SH-SY5Y (cell line): Measurements from ENCODE around the gene CUZD1.

ENCODE experiments used
- GATA2 ChIP-seq: IDR thresholded peaks from 2 replicates; pipeline ENCODE4 v1.6.1; 2011; ENCODE audit warnings: mild to moderate bottlenecking, low read depth, low read length
- GATA3 ChIP-seq: IDR thresholded peaks from 2 replicates; pipeline ENCODE4 v1.6.1; 2011; ENCODE audit warnings: low read depth, mild to moderate bottlenecking, low read length, moderate library complexity

CUZD1 gene

DNA sequence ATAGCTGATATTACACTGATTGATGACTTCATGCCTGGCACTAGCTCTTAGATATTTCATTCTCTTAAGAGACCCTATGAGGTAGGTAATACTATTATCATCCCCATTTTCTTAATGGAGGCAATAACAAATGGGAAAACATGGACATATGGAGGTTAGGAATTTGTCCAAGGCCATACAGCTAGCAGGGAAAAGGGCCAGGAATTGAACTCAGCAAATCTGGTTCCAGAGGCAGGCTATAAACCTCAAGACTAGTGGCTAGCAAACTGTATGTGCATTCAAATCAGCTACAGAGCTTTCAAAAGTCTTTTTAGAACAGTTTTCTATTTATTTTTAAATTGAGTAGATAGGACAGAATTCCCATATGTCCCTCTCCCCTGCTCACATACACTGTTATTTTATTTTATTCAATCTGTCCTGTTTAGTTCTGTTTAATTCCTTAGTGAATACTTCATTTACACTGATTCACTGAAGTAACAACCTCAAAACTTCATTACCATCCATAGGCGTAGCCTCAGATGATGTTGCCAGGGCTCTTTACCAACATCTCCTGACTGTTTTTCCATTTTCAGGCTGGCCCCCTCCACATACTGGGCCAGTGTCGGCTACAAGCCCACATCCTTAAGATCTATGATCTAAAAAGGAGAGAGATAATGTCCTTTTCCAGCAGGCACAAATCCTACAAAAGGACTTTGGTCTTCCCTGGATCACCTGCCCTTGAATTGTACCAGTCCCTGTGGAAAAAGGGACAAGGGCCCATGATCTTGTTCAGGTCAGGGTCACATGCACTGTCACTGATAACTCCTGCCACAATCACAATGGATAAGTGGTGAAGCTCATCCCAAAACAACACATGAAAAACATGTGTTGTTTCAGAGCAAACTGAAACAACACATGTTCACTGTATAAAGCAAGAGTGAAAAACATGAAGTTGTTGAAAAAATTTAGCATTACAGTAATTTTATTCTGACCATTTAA lies 17.8 kb upstream of the CUZD1 start:
- TF ChIP-seq GATA3, result no peak
- no peak for TF ChIP-seq GATA2

DNA sequence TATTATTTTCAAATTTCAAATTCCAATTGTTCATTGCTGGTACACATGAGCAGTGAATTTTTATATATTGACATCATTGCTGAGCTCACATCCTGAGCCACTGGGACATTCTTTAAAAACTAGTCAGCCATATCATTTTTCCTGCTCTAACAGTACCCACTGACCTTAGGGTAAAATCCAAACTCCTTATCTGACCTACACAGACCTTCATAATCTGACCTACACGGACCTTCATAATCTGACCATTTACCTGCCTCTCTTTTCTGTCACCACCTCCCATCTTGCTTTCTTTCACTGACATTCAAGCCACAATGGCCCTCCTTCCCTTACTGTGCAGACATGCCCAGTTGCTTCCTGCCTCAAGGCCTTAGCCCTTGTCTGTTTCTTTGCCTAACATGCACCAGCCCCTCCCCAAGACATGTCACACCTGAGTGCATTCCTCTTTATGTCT lies 16.1 kb upstream of the CUZD1 start:
- TF ChIP-seq GATA3 (no peak), GATA2 (no peak)

DNA sequence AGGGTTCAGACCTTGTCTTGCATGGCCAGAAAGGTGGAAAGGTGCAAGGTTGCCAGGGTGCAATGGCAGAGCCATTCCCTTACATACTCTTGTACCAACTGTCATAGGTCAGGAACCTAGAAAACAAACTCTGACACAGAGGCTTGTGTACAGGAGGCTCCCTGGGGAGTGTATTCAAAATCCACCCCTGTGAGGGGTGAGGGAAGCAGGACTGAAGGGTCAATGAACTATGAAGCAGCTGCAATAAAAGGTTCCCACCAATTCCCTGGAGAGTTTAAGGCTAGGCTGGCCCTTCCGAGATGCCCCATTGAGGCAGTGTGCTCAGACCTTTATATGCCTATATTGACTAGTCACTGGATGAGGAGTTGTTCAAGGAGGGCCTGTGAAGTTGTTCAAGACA lies 13.9 kb upstream of the CUZD1 start:
- TF ChIP-seq GATA2, result no peak
- no peak for TF ChIP-seq GATA3

DNA sequence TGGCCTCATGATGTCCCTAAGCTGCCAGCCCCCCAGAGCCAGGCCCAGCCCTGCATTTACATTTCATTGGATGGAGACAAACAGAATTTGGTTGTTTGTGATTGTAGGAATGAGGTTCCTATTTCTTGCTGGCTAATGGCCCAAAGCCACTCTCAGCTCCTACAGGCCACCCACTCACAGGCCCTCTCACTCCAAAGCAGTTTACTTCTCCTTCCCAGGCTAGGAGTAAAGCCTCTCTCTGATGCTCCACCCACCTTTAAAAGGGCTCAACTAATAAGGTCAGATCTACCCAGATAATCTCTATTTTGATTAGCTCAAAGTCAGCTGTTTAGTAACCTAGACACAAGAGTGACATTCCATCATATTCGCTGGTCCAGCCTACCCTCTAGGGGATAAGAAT lies 11.2 kb upstream of the CUZD1 start:
- TF ChIP-seq GATA3, result no peak
- TF ChIP-seq GATA2, result no peak

DNA sequence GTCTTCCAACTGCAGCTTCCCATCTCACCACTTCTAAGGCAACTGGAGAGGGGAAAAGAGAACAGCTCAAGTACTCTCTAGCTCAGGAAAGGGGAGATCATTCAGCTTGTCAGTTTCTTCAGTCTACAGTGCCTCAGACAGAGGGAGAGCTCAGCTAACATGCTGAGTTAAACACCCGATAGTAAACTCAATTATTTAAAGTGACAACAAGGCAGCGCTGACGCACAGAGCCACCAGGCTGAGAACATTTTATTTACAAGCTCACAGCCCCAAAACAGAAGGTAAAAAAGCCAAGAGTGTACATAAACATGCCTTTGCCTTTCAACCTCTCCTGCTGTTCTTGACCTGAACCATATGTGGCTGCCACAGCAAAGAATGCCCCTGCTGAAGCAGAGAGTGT lies 10.1 kb upstream of the CUZD1 start:
- TF ChIP-seq GATA2 (no peak), GATA3 (no peak)

DNA sequence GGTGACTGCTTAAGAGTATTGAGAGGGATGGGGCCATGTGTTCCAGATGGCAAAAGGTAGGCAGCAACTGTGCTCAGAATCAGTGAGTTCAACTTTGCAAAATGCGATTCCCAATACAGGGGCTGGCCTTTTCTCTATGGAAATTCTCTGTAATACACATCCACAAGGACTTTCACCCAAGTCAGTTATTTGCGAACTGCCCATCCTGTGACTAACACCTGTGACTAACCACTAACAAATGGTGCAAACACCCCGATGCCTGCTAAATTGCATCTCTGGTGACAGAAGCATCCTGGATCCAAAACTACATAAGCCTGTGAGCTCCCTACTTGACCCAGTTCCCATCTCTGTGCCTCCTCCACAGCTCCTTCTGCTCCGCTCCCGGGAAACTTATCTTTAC lies 9.0 kb upstream of the CUZD1 start:
- TF ChIP-seq GATA2 (no peak), GATA3 (no peak)

DNA sequence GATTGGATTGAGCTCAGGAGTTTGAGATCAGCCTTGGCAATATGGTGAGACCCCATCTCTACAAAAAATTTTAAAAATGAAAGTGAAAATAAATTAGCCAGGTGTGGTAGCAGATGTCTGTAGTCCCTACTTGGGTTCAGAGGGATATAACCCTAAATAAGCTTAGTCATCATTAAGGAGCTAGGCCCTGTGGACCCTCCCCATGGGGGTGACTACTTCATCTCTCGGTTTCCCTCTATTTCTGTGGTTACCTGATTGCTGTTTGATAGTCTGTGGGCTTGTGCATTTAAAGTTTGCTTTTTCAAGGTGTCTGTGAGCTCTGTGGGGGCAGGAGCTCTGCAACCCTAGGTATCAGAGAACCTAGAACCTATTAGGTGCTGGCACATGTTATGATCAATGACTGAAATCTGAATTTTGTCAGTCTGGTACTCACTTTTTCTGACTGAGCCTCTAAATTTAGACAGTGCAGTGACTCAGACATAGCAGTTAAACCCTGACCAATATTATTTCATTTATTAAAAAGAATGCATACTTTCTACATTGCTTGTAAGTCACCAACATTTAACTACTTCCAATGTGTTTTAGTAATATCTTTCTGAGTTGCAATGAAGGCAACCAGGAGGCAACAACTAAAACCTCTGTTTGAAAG lies 8.1 kb upstream of the CUZD1 start:
- TF ChIP-seq GATA2, result no peak
- no peak for TF ChIP-seq GATA3

DNA sequence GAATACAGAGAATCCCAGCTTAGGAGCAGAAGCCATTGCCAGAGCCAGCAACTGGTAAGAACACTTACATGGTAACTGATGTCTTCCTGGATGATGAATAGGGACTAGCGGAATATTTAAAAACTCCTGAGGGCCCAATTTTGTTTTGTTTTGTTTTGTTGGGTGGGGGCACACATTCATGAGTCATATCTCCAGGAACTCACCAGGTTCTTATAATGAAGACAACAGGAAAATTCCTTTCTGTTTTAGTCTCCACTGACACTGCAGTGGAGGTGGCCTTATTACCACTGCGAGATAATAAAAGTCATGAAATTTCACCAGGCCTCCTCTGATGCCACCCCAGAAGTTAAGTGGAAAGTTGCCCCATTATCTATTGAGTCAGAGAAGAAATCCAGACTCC lies 6.6 kb upstream of the CUZD1 start:
- TF ChIP-seq GATA3, result no peak
- no peak for TF ChIP-seq GATA2

DNA sequence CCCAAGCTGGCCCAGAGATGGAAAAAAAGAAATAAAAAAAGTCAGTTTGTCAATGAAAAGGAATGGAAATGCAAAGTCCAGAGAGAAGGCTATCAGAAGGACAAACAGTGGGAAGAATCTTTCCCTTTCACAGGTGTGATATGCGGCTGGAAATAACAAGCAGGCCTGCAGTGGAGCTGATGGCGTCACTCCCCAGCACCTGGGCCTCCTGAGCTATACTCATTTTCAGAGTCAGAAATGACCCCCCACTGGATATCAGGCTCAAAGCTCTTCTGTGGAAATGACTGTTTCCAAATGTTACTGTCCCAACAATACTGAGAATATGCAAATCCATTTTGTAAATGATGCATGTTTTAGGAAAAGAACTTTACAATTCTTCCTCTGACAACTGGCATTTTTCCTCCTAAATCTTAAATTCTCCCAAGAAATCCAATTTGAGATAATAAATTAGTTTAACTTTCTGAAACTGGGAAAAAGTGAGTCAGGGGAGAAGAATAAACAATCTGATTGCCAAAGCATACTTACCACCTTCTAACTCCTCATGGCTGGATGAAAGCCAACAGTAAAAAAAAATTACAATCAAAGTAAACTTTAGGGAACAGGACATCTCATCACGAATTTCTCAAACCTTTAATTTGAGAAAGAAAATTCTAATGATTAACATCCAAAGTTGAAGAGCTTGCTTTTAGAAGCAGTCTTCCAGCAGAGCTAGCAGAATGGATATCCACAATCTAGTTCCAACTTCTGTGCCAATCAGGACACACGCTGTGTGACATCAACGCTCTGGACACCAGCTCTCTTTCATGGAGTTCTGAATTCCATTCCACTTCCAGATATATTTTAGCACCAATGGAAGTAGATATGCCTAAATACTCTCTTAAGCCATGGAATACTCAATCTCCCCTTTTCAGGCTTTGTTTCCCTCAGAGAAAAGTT lies 5.3 kb upstream of the CUZD1 start:
- TF ChIP-seq GATA2 (no peak), GATA3 (no peak)

DNA sequence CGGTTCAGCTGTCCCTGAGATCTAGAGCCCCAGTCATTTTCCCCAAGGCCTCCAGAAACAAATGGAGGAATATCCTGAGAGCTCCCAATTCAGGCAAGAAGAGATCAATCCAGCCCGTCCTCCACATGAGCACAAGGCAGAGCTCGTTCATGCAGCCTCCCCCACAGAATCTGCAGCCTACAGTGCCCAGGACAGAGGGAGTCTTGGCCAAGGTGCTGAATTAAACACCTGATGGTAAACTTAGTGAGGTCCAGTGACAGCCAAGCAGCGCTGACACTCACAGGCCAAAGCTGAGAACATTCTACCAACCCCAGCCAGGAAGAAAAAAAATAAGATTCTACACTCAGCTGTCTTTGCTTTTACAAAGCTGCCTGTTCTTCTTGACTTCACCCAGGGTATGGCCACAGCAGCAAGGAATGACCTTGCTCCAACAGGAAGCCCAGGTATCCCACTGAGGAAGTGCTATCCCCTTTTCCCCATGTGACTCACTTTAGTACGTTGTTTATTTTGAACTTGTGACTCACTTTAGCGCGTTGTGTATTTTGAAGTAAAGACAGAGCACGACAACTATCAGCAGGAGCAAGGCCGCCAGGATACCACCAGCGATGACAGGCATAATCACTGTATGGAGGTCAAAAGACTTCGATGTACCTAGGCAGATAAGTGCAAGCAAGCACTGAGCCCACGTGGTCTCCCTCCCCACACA lies 4.4 kb upstream of the CUZD1 start:
- no peak for TF ChIP-seq GATA2

DNA sequence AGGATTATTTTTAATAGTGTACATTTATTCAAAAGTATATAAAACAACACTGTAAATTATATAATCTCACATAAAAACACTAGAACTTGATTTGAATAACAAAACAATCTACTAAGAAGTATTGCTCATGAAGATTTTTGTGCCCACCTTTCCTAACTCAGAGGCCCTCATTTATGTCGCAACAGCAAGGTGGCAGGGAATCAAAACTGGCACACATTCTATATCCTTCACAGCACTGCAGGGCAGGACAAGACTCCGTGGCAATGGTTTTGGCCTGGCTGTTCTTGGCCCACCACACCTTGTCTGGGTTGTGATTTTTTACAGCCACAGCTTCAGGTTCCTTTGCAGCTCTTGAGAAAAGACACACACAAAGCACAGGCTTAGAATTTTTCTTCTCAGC lies 3.4 kb upstream of the CUZD1 start:
- TF ChIP-seq GATA2, result no peak
- TF ChIP-seq GATA3, result no peak

DNA sequence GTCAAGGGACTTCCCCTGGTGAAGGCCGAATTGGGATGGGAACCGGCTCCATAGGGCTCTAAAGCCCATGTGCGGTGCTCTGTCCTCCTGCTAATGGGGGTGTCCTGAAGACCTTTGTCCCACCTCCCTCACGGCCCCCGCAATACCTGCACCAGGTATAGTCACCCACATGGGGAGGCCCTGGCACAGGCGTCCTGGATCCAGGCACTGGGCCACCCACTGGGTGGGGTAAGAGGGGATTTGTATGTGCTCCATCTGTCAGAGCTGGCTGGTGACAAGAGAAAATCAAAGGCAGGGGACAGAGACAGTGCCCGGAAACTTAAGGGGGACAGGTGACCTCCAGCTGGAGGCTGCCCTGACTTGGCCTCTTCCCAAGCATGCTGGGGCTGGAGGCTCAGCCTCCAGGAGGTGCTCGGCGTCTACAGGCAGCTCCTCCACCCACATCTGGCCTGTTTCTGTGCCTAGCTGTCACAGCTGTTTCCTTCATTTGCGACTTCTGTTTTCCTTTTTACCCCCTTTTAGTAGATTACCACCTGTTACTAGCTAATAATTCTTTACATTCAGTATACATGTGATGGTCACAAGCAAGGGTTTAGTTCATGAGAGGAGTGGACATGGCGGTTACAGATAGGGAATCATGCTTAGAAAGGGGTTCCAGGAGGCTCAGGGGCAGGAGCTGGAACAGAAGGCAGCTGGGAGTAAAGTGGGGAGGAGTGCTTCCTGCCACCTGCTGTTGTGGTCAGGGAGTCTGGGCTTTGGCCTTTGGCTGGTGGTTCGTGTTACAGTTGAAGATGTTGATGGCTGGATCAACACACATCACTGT lies 2.3 kb upstream of the CUZD1 start:
- TF ChIP-seq GATA2 (no peak), GATA3 (no peak)

DNA sequence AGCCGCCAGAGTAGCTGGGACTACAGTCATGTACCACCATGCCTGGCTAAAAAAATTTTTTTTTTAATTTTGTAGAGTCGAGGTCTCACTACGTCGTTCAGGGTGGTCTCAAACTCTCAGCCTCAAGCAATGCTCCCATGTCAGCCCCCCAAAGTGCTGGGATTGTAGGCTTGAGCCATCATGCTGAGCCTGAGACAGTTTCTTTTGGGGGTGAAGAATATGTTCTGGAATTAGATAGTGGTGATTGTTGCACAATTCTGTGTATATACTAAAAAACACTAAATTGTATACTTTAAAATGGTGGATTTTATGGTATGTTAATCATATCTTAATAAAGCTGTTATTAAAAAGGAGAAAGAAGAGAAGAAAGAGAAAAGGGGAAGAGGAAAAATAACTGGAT lies 1.5 kb downstream of the CUZD1 start:
- TF ChIP-seq GATA2, result no peak
- TF ChIP-seq GATA3, result no peak

DNA sequence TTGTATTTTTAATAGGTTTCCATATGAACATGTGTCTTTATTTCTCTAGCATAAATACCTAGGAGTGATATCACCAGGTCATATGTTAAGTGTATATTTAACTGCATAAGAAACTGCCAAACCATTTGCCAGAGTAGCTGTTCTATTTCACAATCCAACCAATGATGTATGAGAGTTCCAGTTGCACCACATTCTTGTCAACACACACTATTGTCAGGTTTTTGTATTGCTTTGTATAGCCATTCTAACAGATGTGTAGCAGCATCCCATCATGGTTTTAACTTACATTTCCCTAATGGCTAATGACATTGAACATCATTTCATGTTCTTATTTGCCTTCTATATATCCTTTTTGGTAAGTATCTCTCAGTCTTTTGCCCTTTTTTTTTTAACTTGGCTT lies 4.1 kb downstream of the CUZD1 start:
- no peak for TF ChIP-seq GATA3
- TF ChIP-seq GATA2, result no peak
